Measurements from ENCODE around the gene DHRS2. TPM values are rescaled to one million over a fixed set of nuclear protein-coding genes. Genes with fewer than 3 reads are reported as not detected.

Gene DHRS2
- total and polyA plus RNA-seq, 2 of the 13 experiments (the other 11 are each of a cell fraction or from before 2014, with no cell fraction given), result 1,621 to 3,021 TPM

- TF ChIP-seq PRPF4 (IDR thresholded peaks at IDR 0.05; ENCODE audit: low read depth, low read length, poor library complexity, severe bottlenecking), result no peak
- TF ChIP-seq ZNF274 (CRISPR knock-in tag; IDR thresholded peaks at IDR 0.05), result peak; percentile 78; the same call in 1 of the 2 replicates
- peak; percentile 60; the same call in 1 of the 2 replicates for TF ChIP-seq GFI1 (CRISPR knock-in tag; IDR thresholded peaks at IDR 0.05; ENCODE audit: borderline replicate concordance)
- no peak; the same call in 1 of the 2 replicates for TF ChIP-seq KMT2A (CRISPR knock-in tag; IDR thresholded peaks at IDR 0.05)
- peak; percentile 88 for TF ChIP-seq NRL (CRISPR knock-in tag; IDR thresholded peaks at IDR 0.05; ENCODE audit: borderline replicate concordance)
- no peak for TF ChIP-seq ZEB1 (IDR thresholded peaks at IDR 0.05; ENCODE audit: insufficient replicate concordance, low read depth)
- TF ChIP-seq ZNF207 (IDR thresholded peaks at IDR 0.05; ENCODE audit: borderline replicate concordance), result no peak
- TF ChIP-seq POLR2AphosphoS2 (IDR thresholded peaks at IDR 0.05; ENCODE audit: low read depth, low read length), result no peak
- TF ChIP-seq ATF7-NPFF (CRISPR knock-in tag; IDR thresholded peaks at IDR 0.05; ENCODE audit: low read depth), result peak; percentile 51
- peak; percentile 88 for TF ChIP-seq FOXP4 (CRISPR knock-in tag; IDR thresholded peaks at IDR 0.05)
- TF ChIP-seq, protein P1, sequence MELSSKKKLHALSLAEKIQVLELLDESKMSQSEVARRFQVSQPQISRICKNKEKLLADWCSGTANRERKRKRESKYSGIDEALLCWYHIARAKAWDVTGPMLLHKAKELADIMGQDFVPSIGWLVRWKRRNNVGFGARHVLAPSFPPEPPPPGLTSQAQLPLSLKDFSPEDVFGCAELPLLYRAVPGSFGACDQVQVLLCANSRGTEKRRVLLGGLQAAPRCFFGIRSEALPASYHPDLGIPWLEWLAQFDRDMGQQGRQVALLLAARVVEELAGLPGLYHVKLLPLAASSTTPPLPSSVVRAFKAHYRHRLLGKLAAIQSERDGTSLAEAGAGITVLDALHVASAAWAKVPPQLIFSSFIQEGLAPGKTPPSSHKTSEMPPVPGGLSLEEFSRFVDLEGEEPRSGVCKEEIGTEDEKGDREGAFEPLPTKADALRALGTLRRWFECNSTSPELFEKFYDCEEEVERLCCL (CRISPR knock-in tag; IDR thresholded peaks at IDR 0.05; ENCODE audit: borderline replicate concordance), result no peak
- peak; percentile 95; the same call in 1 of the 2 replicates for TF ChIP-seq BRCA1 (CRISPR knock-in tag; IDR thresholded peaks at IDR 0.05)
- TF ChIP-seq IKZF4 (CRISPR knock-in tag; IDR thresholded peaks at IDR 0.05; ENCODE audit: borderline replicate concordance, low read depth, not compliant biosample characterization), result no peak
- peak; percentile 47; the same call in 1 of the 2 replicates for TF ChIP-seq RFXAP (CRISPR knock-in tag; IDR thresholded peaks at IDR 0.05; ENCODE audit: borderline replicate concordance)
- TF ChIP-seq, protein P2, sequence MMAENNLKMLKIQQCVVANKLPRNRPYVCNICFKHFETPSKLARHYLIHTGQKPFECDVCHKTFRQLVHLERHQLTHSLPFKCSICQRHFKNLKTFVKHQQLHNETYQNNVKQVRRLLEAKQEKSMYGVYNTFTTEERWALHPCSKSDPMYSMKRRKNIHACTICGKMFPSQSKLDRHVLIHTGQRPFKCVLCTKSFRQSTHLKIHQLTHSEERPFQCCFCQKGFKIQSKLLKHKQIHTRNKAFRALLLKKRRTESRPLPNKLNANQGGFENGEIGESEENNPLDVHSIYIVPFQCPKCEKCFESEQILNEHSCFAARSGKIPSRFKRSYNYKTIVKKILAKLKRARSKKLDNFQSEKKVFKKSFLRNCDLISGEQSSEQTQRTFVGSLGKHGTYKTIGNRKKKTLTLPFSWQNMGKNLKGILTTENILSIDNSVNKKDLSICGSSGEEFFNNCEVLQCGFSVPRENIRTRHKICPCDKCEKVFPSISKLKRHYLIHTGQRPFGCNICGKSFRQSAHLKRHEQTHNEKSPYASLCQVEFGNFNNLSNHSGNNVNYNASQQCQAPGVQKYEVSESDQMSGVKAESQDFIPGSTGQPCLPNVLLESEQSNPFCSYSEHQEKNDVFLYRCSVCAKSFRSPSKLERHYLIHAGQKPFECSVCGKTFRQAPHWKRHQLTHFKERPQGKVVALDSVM (CRISPR knock-in tag; IDR thresholded peaks at IDR 0.05), result no peak; the same call in 1 of the 2 replicates
- TF ChIP-seq SMYD3 (CRISPR knock-in tag; IDR thresholded peaks at IDR 0.05), result peak; percentile 62; the same call in 1 of the 2 replicates
- TF ChIP-seq U2AF1 (optimal IDR thresholded peaks at IDR 0.05; ENCODE audit: low read depth, low read length), result no peak
- TF ChIP-seq SYNCRIP (IDR thresholded peaks at IDR 0.05; ENCODE audit: insufficient read depth, low read depth, low read length), result no peak
- no peak for TF ChIP-seq ATF5 (CRISPR knock-in tag; IDR thresholded peaks at IDR 0.05; ENCODE audit: low read depth)
- no peak for TF ChIP-seq NFRKB (IDR thresholded peaks at IDR 0.05)
- TF ChIP-seq ZNF550 (CRISPR knock-in tag; IDR thresholded peaks at IDR 0.05; ENCODE audit: borderline replicate concordance), result no peak; the same call in 1 of the 2 replicates
- TF ChIP-seq NFATC3 (CRISPR knock-in tag; IDR thresholded peaks at IDR 0.05), result no peak
- 0 out of 2 replicates have a peak, but pooled peaks have one; percentile 19 for TF ChIP-seq ZNF354B (CRISPR knock-in tag; IDR thresholded peaks at IDR 0.05)
Observed at GRCh38 chr14:23602181-23603095, 33.7 kb upstream of the DHRS2 start (continued).

All from HepG2 (cell line).